Transverse colon (tissue), 4 donors: ENCODE data around the gene CAPZA2. TPM values are rescaled to one million over a fixed set of nuclear protein-coding genes. Genes with fewer than 3 reads are reported as not detected.
"Not testable (repeated sequence)": the region's sequence is repeated elsewhere in the genome, so short reads cannot be mapped to it uniquely, and the experiment has no call there.

Source experiments
- DNase-seq: peaks from one replicate; pipeline ENCODE4 v3.0.0-alpha.2; 2019
- H3K27ac ChIP-seq, 4 donors: fragments of 200-600 bp; sonication (generic); 2 replicates each; pipeline ENCODE4 v1.5.1; 2016 to 2018; ENCODE audit warnings: inconsistent platforms in 4 of 4
- H3K27me3 ChIP-seq: fragments of 200-600 bp; sonication (generic); 2 replicates; pipeline ENCODE4 v1.5.1; 2017; ENCODE audit warnings: inconsistent platforms
- H3K36me3 ChIP-seq, 4 donors: fragments of 200-600 bp; sonication (generic); 2 replicates each; pipeline ENCODE4 v1.5.1; 2017 to 2019; ENCODE audit warnings: inconsistent platforms in 4 of 4
- H3K4me1 ChIP-seq, 4 donors: fragments of 200-600 bp; sonication (generic); 2 replicates each; pipeline ENCODE4 v1.5.1; 2017 to 2020; ENCODE audit warnings: inconsistent platforms in 4 of 4
- H3K4me3 ChIP-seq, 4 donors: fragments of 200-600 bp; sonication (generic); 1 replicate in 1 of 4; 2 replicates in 3 of 4; pipeline versions ENCODE4 v1.5.1 to v1.6.1; 2017 to 2019; ENCODE audit warnings: inconsistent platforms in 4 of 4
- H3K9me3 ChIP-seq, 2 donors: fragments of 200-600 bp; sonication (generic); 2 replicates each; pipeline ENCODE4 v1.5.1; 2017 to 2019; ENCODE audit warnings: inconsistent platforms in 2 of 2
- CTCF ChIP-seq, 5 experiments: fragments of 200-600 bp in 3 of 5; fragments of 450-650 bp in 2 of 5; sonication (generic) in 3 of 5; IDR thresholded peaks; 1 replicate in 2 of 5; 2 replicates in 3 of 5; pipeline ENCODE4 v1.5.1; 2016 to 2017; ENCODE audit warnings: antibody characterized with exemption in 5 of 5, inconsistent platforms in 3 of 5, mild to moderate bottlenecking in 2 of 5, moderate library complexity in 1 of 5
- EP300 ChIP-seq: sonication (generic); formaldehyde crosslinking; IDR thresholded peaks from one replicate; pipeline ENCODE4 v1.6.1; 2017; ENCODE audit warnings: antibody characterized with exemption, low read depth
- POLR2A ChIP-seq: fragments of 450-650 bp; IDR thresholded peaks from one replicate; pipeline ENCODE4 v1.6.1; 2016; ENCODE audit warnings: antibody characterized with exemption, mild to moderate bottlenecking, moderate library complexity
- POLR2AphosphoS5 ChIP-seq, 3 donors: sonication (generic); formaldehyde crosslinking; IDR thresholded peaks; one replicate each; pipeline ENCODE4 v1.6.1; 2016; ENCODE audit warnings: antibody characterized with exemption in 3 of 3
- WGBS, 2 donors: methylation state at CpG; one replicate each; pipeline ENCODE4 v1.1.5; 2018; ENCODE audit warnings: low coverage in 1 of 2; 5-methylcytosine and 5-hydroxymethylcytosine counted together
- in situ Hi-C, 4 donors: fragments of 200-750 bp; cut with MboI; loops; one replicate each; pipeline versions ENCODE4 v1.15.0 to v1.15.1; 2017; ENCODE audit warnings: low sequenced_read_pairs in 3 of 4, low pct_ligation_motif_present in 1 of 4, low pct_unique_long_range_greater_than_20kb in 1 of 4
- intact Hi-C: fragments of 100-400 bp; cut with DNase I; formaldehyde crosslinking; loops from one replicate; pipeline ENCODE4 v1.15.1; 2023; ENCODE audit warnings: low total_unique reads
- total RNA-seq, 4 donors: library from RNA; depleted of rRNA; stranded (reverse); fragments of >200 nt; gene quantifications; one replicate each; pipeline ENCODE4 v1.1.0, GENCODE V29; 2016

The CAPZA2 gene
- 100 to 1,000 TPM in 1 of 4 donors, 10 to 100 TPM in 3; 74.4 to 133 (median 88.5) TPM for total RNA-seq

- Histone ChIP-seq H3K27me3 (no peaks in the 10 kb centered on the region), H3K4me3 (peak within 1 kb of the TSS; percentile 75 to 98 (median 77)), H3K4me1 (peaks cover 5 to 32% (median 24%) of the 10 kb centered on the region in 4 donors), H3K9me3 (no peaks in the 10 kb centered on the region), H3K27ac (peak within 1 kb of the TSS; percentile 96 to 99 (median 98)), H3K36me3 (no peaks in the 10 kb centered on the region)
- TF ChIP-seq CTCF (IDR thresholded peaks at IDR 0.05) (peak; percentile 35 to 69 (median 55)), POLR2AphosphoS5 (IDR thresholded peaks at IDR 0.05) (peak; percentile 79 to 88 (median 84)), EP300 (no peak), POLR2A (peak; percentile 81)
- peak; percentile 95 for DNase-seq
- 0 to 1% methylated on average over 3 to 56 of the region's 80 CpGs for WGBS, 2 donors
- intact Hi-C loops: no loop called here
- in situ Hi-C loops: no loop called here
Observed at GRCh38 chr7:116862234-116862950, at the start of gene CAPZA2. Gene CAPZA2, plus strand, starts transcription at chr7:116862587. Its CDS starts 25 bp downstream, at chr7:116862612.

GRCh38 chr7:116812860-116813259 lies 49.5 kb upstream of the CAPZA2 start:
- Histone ChIP-seq H3K4me1 (peaks cover 0 to 45% (median 28%) of the 10 kb centered on the region in 4 donors), H3K27me3 (no peaks in the 10 kb centered on the region), H3K36me3 (no peaks in the 10 kb centered on the region), H3K27ac (peak overlapping the region; percentile 54 to 79 (median 69)), H3K4me3 (no peak overlapping the region), H3K9me3 (no peaks in the 10 kb centered on the region)
- no peak for TF ChIP-seq POLR2A
- TF ChIP-seq EP300: no peak
- no peak for TF ChIP-seq CTCF (IDR thresholded peaks at IDR 0.05)
- TF ChIP-seq POLR2AphosphoS5 (IDR thresholded peaks at IDR 0.05): no peak
- intact Hi-C loops: loop anchor here (5.0 kb wide), 1 partner anchor 641 kb away; no protein-coding TSS in a partner anchor
- DNase-seq: no peak
- WGBS, 2 donors: 5 to 32% methylated on average over 2 of the region's 2 CpGs
- in situ Hi-C loops: loop anchor here (5.0 to 25.0 kb wide), 6 partner anchors 148 to 651 kb away; no protein-coding TSS in a partner anchor

- intact Hi-C loops: loop anchor here (5.0 kb wide), 1 partner anchor 641 kb away; no protein-coding TSS in a partner anchor
Observed at GRCh38 chr7:116813371-116813770, 49.0 kb upstream of the CAPZA2 start.

GRCh38 chr7:116815041-116815440 lies 47.3 kb upstream of the CAPZA2 start:
- no peak for DNase-seq
- TF ChIP-seq POLR2AphosphoS5 (IDR thresholded peaks at IDR 0.05) (no peak), POLR2A (no peak), EP300 (no peak), CTCF (IDR thresholded peaks at IDR 0.05) (no peak)
- H3K4me3 ChIP-seq: no peak overlapping the region
- no peak overlapping the region for H3K27ac ChIP-seq
- 76 to 90% methylated on average over 2 to 3 of the region's 3 CpGs for WGBS, 2 donors
- H3K9me3 ChIP-seq: no peaks in the 10 kb centered on the region
- peaks cover 0 to 31% (median 19%) of the 10 kb centered on the region in 4 donors for H3K4me1 ChIP-seq
- intact Hi-C loops (no loop called here), in situ Hi-C loops (loop anchor here (10.0 to 25.0 kb wide), 5 partner anchors 150 to 653 kb away; no protein-coding TSS in a partner anchor)
- H3K27me3 ChIP-seq: no peaks in the 10 kb centered on the region
- H3K36me3 ChIP-seq: no peaks in the 10 kb centered on the region

More at GRCh38 chr7:116813371-116813770, 49.0 kb upstream of the CAPZA2 start:
- in situ Hi-C loops: loop anchor here (5.0 to 25.0 kb wide), 6 partner anchors 149 to 651 kb away; no protein-coding TSS in a partner anchor
- not testable (repeated sequence) for H3K4me3 ChIP-seq, H3K27me3 ChIP-seq, H3K9me3 ChIP-seq, H3K36me3 ChIP-seq, DNase-seq
- Histone ChIP-seq H3K4me1 (peaks cover 0 to 45% (median 28%) of the 10 kb centered on the region in 4 donors), H3K27ac (peak overlapping the region in 2 of 4 donors; percentile 33 to 62)
- WGBS, 2 donors: 84 to 92% methylated on average over 2 to 3 of the region's 3 CpGs
